ENCODE data around the gene MCM9. TPM values are rescaled to one million over a fixed set of nuclear protein-coding genes. Genes with fewer than 3 reads are reported as not detected.

MCM9 gene
- total and polyA plus RNA-seq, 2 of the 13 experiments (the other 11 are each of a cell fraction or from before 2014, with no cell fraction given) = 3.8 to 17.2 TPM

DNA sequence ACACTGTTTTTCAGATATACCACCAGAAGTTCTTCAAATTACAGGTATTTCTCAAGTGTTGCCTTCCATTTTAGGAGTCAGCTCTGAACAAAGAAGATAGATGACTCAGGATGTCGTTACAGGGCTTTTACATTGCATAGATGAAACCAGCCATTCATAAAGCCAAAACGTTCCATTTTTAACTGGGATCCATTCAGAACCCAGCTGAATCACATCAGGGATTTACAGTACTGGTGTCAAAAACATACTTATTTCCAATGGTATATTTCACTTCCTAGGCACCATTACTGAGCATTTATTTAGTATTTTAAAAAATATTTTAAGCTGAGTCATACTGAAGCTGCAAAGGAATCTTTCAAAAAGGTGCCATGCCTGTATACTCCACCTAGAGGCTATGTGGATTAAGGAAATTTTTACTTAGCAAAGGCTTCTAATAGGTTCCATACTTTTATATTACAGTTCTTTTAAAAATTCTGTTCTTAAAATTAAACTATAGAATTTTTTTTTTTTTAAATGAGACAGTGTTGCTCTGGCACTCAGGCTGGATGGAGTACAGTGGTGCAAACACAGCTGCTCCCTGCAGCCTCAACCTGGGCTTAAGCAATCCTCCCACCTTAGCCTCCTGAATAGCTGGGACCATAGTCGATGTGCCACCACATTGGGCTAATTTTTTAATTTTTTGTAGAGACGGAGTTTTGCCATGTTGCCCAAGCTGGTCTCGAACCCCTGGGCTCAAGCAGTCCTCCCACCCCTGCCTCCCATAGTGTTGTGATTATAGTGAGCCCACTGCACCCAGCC, 38.4 kb downstream of the MCM9 start (continued):
- TF ChIP-seq, protein P1, sequence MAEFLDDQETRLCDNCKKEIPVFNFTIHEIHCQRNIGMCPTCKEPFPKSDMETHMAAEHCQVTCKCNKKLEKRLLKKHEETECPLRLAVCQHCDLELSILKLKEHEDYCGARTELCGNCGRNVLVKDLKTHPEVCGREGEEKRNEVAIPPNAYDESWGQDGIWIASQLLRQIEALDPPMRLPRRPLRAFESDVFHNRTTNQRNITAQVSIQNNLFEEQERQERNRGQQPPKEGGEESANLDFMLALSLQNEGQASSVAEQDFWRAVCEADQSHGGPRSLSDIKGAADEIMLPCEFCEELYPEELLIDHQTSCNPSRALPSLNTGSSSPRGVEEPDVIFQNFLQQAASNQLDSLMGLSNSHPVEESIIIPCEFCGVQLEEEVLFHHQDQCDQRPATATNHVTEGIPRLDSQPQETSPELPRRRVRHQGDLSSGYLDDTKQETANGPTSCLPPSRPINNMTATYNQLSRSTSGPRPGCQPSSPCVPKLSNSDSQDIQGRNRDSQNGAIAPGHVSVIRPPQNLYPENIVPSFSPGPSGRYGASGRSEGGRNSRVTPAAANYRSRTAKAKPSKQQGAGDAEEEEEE (CRISPR knock-in tag; IDR thresholded peaks at IDR 0.05; ENCODE audit: borderline replicate concordance) = no peak
- TF ChIP-seq ZSCAN22 (CRISPR knock-in tag; IDR thresholded peaks at IDR 0.05) (no peak), THYN1 (CRISPR knock-in tag; IDR thresholded peaks at IDR 0.05; ENCODE audit: borderline replicate concordance, low read depth) (no peak), POLR2A (IDR thresholded peaks at IDR 0.05; ENCODE audit: insufficient read depth in 1 of 2, low read depth in 2 of 2, low read length in 2 of 2) (peak in 1 of 2 experiments; percentile 59; a peak in 2 of 4 replicates), ZNF543 (CRISPR knock-in tag; IDR thresholded peaks at IDR 0.05) (no peak), EZH2 (conservative IDR thresholded peaks at IDR 0.05; ENCODE audit: low read depth, low read length) (no peak), NR2F2 (IDR thresholded peaks at IDR 0.05; ENCODE audit: borderline replicate concordance, low read depth) (no peak), SAP130 (CRISPR knock-in tag; IDR thresholded peaks at IDR 0.05; ENCODE audit: low read depth) (peak; percentile 81), PHF8 (CRISPR knock-in tag; IDR thresholded peaks at IDR 0.05) (peak; percentile 18; the same call in 1 of the 2 replicates), CHD4 (IDR thresholded peaks at IDR 0.05; ENCODE audit: borderline replicate concordance, low read length) (no peak; the same call in 1 of the 2 replicates), EHMT2 (IDR thresholded peaks at IDR 0.05; ENCODE audit: borderline replicate concordance, low read depth, low read length) (peak; percentile 43; the same call in 1 of the 2 replicates), IKZF1 (IDR thresholded peaks at IDR 0.05) (no peak), RXRB (CRISPR knock-in tag; IDR thresholded peaks at IDR 0.05; ENCODE audit: borderline replicate concordance) (0 out of 2 replicates have a peak, but pooled peaks have one; percentile 10), ZNF296 (CRISPR knock-in tag; conservative IDR thresholded peaks at IDR 0.05) (no peak), HOXA5 (CRISPR knock-in tag; IDR thresholded peaks at IDR 0.05) (no peak), KLF9 (CRISPR knock-in tag; IDR thresholded peaks at IDR 0.05; ENCODE audit: low read depth) (no peak), HOXA3 (CRISPR knock-in tag; IDR thresholded peaks at IDR 0.05) (no peak)
- TF ChIP-seq, protein P2, sequence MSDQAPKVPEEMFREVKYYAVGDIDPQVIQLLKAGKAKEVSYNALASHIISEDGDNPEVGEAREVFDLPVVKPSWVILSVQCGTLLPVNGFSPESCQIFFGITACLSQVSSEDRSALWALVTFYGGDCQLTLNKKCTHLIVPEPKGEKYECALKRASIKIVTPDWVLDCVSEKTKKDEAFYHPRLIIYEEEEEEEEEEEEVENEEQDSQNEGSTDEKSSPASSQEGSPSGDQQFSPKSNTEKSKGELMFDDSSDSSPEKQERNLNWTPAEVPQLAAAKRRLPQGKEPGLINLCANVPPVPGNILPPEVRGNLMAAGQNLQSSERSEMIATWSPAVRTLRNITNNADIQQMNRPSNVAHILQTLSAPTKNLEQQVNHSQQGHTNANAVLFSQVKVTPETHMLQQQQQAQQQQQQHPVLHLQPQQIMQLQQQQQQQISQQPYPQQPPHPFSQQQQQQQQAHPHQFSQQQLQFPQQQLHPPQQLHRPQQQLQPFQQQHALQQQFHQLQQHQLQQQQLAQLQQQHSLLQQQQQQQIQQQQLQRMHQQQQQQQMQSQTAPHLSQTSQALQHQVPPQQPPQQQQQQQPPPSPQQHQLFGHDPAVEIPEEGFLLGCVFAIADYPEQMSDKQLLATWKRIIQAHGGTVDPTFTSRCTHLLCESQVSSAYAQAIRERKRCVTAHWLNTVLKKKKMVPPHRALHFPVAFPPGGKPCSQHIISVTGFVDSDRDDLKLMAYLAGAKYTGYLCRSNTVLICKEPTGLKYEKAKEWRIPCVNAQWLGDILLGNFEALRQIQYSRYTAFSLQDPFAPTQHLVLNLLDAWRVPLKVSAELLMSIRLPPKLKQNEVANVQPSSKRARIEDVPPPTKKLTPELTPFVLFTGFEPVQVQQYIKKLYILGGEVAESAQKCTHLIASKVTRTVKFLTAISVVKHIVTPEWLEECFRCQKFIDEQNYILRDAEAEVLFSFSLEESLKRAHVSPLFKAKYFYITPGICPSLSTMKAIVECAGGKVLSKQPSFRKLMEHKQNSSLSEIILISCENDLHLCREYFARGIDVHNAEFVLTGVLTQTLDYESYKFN (CRISPR knock-in tag; conservative IDR thresholded peaks at IDR 0.05) = no peak
- TF ChIP-seq, protein P3, sequence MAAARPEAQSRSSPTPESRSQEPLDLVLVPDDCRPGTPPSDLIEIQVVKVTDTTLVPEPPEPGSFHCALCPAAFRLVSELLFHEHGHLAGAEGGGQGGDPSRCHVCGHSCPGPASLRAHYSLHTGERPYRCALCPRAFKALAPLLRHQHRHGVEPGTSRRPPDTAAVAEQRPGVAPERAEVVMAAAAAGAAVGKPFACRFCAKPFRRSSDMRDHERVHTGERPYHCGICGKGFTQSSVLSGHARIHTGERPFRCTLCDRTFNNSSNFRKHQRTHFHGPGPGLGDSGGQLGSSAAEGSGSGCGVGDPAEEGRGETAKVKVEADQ (CRISPR knock-in tag; IDR thresholded peaks at IDR 0.05; ENCODE audit: borderline replicate concordance) = no peak
- TF ChIP-seq, protein P4, sequence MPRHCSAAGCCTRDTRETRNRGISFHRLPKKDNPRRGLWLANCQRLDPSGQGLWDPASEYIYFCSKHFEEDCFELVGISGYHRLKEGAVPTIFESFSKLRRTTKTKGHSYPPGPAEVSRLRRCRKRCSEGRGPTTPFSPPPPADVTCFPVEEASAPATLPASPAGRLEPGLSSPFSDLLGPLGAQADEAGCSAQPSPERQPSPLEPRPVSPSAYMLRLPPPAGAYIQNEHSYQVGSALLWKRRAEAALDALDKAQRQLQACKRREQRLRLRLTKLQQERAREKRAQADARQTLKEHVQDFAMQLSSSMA (CRISPR knock-in tag; IDR thresholded peaks at IDR 0.05) = no peak
- TF ChIP-seq, protein P5, sequence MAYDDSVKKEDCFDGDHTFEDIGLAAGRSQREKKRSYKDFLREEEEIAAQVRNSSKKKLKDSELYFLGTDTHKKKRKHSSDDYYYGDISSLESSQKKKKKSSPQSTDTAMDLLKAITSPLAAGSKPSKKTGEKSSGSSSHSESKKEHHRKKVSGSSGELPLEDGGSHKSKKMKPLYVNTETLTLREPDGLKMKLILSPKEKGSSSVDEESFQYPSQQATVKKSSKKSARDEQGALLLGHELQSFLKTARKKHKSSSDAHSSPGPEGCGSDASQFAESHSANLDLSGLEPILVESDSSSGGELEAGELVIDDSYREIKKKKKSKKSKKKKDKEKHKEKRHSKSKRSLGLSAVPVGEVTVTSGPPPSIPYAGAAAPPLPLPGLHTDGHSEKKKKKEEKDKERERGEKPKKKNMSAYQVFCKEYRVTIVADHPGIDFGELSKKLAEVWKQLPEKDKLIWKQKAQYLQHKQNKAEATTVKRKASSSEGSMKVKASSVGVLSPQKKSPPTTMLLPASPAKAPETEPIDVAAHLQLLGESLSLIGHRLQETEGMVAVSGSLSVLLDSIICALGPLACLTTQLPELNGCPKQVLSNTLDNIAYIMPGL (CRISPR knock-in tag; IDR thresholded peaks at IDR 0.05; ENCODE audit: borderline replicate concordance in 1 of 2, low read depth in 1 of 2) = peak in 1 of 2 experiments; percentile 58; a peak in 3 of 4 replicates
